Fibroblast of skin of left quadriceps (primary cell): ENCODE results near the gene EPB41L2.

ENCODE experiments used
- DNase-seq, 2 experiments: peaks; one replicate each; pipeline ENCODE4 v3.0.0-alpha.2; 2013; ENCODE audit warnings: low read depth in 2 of 2

Gene EPB41L2

DNA sequence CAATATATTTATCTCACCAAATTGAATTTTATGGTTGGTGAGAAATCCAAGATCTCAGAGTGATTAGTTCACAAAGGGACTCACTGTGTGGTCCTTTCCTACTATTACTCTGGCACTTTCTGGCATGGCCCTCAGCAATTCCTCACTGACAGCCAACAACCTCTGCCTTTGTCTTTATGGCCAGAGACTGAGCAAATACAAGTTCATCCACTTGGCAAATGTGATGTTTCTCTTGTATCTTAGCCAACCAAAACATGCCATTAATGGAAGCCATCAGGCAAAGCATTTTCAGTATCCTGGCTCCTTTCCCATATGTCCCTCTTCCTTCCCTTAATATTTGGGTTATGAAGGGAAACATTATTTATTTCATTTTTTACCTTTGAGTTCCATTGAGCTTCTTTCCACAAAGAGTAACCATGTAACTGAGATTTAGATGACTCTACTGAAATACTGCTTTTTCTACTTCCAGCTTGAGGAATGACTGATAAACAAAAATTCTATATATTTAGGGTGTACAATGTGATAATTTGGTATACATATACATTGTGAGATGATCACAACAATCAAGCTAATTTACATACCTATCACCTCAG, 266.6 kb downstream of the EPB41L2 start:
- peak; percentile 76 to 79 for DNase-seq

DNA sequence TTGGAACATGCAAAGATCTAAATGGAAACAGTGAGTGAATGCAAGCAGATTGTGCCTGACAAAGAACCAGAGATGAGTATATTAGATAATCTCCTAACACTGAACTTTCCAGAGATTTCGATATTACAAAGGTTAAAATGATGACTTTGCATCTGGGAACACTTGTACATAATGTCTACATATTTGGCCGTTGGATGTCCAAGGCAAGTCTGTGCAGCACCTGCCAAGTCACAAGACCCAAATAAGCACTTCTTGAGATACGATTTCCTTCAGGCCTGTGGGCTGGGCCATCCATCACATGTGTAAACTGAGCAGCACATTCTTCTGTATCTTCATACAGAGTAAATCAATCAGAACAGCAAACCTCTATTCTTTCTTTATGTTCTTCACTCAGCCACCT, 268.3 kb downstream of the EPB41L2 start:
- no peak for DNase-seq

DNA sequence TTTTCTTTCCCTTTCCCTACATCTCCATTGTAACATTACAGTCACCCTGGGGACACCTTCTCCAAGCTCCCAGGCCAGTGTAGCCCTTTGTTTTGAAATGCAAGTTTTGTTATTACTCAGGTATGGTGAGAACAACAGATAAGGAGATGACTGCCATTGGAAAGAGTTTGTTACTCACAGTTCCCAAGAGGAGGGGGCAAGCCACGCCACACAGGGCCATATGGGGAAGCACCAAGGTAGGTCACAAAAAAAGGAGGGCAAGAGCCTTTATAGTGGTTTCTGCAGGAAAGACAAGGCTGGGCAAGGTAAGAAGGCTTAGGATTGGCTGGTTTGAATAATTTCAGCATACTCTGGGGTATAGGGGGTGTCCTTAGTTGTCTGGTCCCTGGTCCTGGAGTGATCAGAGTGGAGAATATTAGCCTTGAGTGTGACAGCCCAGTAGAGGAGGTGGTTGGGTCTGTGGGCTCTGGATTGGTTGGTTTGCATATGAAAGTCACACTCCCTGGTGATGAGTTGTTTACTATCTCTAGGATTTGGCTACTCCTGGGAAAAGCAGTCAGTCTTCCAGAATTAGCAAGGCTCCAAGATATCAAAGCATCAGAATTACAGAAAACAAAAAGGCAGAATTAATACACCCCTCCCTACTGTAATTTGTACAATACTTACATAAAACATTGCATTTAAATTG, 268.9 kb downstream of the EPB41L2 start:
- no peak for DNase-seq
